Endodermal cell (in vitro differentiated cells): ENCODE results near the gene WDFY1. TPM values are rescaled to one million over a fixed set of nuclear protein-coding genes. Genes with fewer than 3 reads are reported as not detected.

Experiments
- DNase-seq: peaks from one replicate; pipeline ENCODE4 v3.0.0-alpha.2; 2017
- H3K27ac ChIP-seq: 2 replicates; pipeline ENCODE4 v1.5.1; 2013; ENCODE audit warnings: mild to moderate bottlenecking, low read depth, low read length, moderate library complexity
- H3K27me3 ChIP-seq: 2 replicates; pipeline ENCODE4 v1.6.1; 2013; ENCODE audit warnings: mild to moderate bottlenecking, low read length, moderate library complexity; ENCODE audit not compliant: insufficient read depth, control insufficient read depth, poor library complexity, severe bottlenecking
- H3K36me3 ChIP-seq: 2 replicates; pipeline ENCODE4 v1.7.0; 2013; ENCODE audit warnings: mild to moderate bottlenecking, low read length, moderate library complexity; ENCODE audit not compliant: control insufficient read depth, insufficient read depth
- H3K4me1 ChIP-seq: one replicate; pipeline ENCODE4 v1.7.0; 2013; ENCODE audit warnings: low read length; ENCODE audit not compliant: control insufficient read depth, insufficient read depth
- H3K4me3 ChIP-seq: 2 replicates; pipeline ENCODE4 v1.5.1; 2013; ENCODE audit warnings: mild to moderate bottlenecking, low read length, moderate library complexity
- H3K9ac ChIP-seq: 2 replicates; pipeline ENCODE4 v1.6.1; 2013; ENCODE audit warnings: mild to moderate bottlenecking, low read length, moderate library complexity; ENCODE audit not compliant: poor library complexity, severe bottlenecking; ENCODE audit errors: extremely low read depth
- H3K9me3 ChIP-seq: 2 replicates; pipeline ENCODE4 v1.6.1; 2013; ENCODE audit warnings: mild to moderate bottlenecking, low read length, moderate library complexity; ENCODE audit not compliant: control insufficient read depth
- H3K27ac Mint-ChIP-seq: 2 replicates; pipeline ENCODE4 v1.8.0; 2020; ENCODE audit warnings: mixed read lengths
- H3K27me3 Mint-ChIP-seq: 2 replicates; pipeline ENCODE4 v1.8.0; 2021; ENCODE audit warnings: mild to moderate bottlenecking, mixed read lengths; ENCODE audit not compliant: insufficient read depth
- H3K36me3 Mint-ChIP-seq: 2 replicates; pipeline ENCODE4 v1.8.0; 2020; ENCODE audit warnings: low read depth, mixed read lengths
- H3K4me1 Mint-ChIP-seq: 2 replicates; pipeline ENCODE4 v1.8.0; 2020; ENCODE audit warnings: mixed read lengths
- H3K4me3 Mint-ChIP-seq: 2 replicates; pipeline ENCODE4 v1.8.0; 2020; ENCODE audit warnings: mild to moderate bottlenecking, moderate library complexity, mixed read lengths
- H3K9me3 Mint-ChIP-seq: 2 replicates; pipeline ENCODE4 v1.8.0; 2020; ENCODE audit warnings: mild to moderate bottlenecking, mixed read lengths
- CTCF ChIP-seq: fragments of 200-600 bp; sonication (generic); conservative IDR thresholded peaks from 2 replicates; pipeline ENCODE4 v1.5.0; 2021; ENCODE audit warnings: antibody characterized with exemption, mild to moderate bottlenecking
- WGBS, 2 experiments: methylation state at CpG; one replicate each; pipeline versions ENCODE4 v1.1.5 to v1.1.7; 2013; ENCODE audit warnings: missing lambda C conversion rate in 2 of 2, mixed read lengths in 1 of 2; ENCODE audit not compliant: insufficient coverage in 1 of 2, insufficient read length in 1 of 2; 5-methylcytosine and 5-hydroxymethylcytosine counted together
- total RNA-seq, 2 donors: library from RNA; stranded (reverse); fragmentation: NEBNext Ultra II Directional in 1 of 2; extraction: Animal tissue kit (Norgen Biotek cat#: 25700) in 1 of 2; gene quantifications; 2 replicates in 1 of 2; 3 replicates in 1 of 2; pipeline ENCODE4 v1.2.1, GENCODE V29; 2021

The WDFY1 gene
- total RNA-seq, 2 donors from 2014 or later, result 61.9 to 69.7 TPM

DNA sequence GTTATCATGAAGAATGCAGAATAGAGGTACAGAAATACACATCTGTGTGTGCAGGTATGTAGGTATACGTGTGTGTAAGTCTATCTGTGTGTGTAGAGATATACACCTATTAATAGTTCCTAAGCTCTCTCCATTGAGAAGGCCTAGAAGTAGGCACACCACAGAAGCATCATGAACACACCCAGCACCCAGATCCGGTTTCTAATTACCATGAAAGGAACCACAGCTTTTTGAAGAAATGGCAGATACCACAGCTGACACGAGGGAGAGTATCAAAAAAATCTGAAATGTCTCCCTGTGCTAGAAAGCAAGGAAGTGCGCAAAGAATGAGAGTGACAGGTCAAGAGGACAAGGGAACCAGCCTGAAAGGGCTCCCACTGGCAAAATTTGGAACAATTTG lies 80.0 kb downstream of the WDFY1 start:
- no peak overlapping the region for H3K27ac Mint-ChIP-seq
- no peaks in the 10 kb centered on the region for H3K36me3 ChIP-seq
- peaks cover 12% of the 10 kb centered on the region for H3K36me3 Mint-ChIP-seq
- WGBS, 2 experiments, result 84 to 88% methylated on average over 3 of the region's 4 CpGs
- TF ChIP-seq CTCF, result no peak
- no peaks in the 10 kb centered on the region for H3K27me3 ChIP-seq
- no peaks in the 10 kb centered on the region for H3K9me3 ChIP-seq
- H3K4me1 ChIP-seq, result peaks cover 5% of the 10 kb centered on the region
- no peaks in the 10 kb centered on the region for H3K27me3 Mint-ChIP-seq
- no peak overlapping the region for H3K9ac ChIP-seq
- no peak for DNase-seq
- no peak overlapping the region for H3K27ac ChIP-seq
- no peaks in the 10 kb centered on the region for H3K9me3 Mint-ChIP-seq
- H3K4me3 ChIP-seq, result no peak overlapping the region
- no peak overlapping the region for H3K4me3 Mint-ChIP-seq
- peaks cover 10% of the 10 kb centered on the region for H3K4me1 Mint-ChIP-seq

- H3K4me3 Mint-ChIP-seq, result no peak overlapping the region
- H3K27me3 Mint-ChIP-seq, result no peaks in the 10 kb centered on the region
- no peak for TF ChIP-seq CTCF
- H3K27ac ChIP-seq, result no peak overlapping the region
- 94% methylated on average over 2 of the region's 2 CpGs; no CpG with 5 or more reads in 1 of the 2 experiments for WGBS, 2 experiments
- H3K36me3 ChIP-seq, result no peaks in the 10 kb centered on the region
- H3K9ac ChIP-seq, result no peak overlapping the region
- no peak overlapping the region for H3K4me3 ChIP-seq
- no peak for DNase-seq
- no peaks in the 10 kb centered on the region for H3K9me3 ChIP-seq
- H3K27ac Mint-ChIP-seq, result no peak overlapping the region
- H3K27me3 ChIP-seq, result no peaks in the 10 kb centered on the region
- peaks cover 10% of the 10 kb centered on the region for H3K4me1 Mint-ChIP-seq
- H3K9me3 Mint-ChIP-seq, result no peaks in the 10 kb centered on the region
- H3K36me3 Mint-ChIP-seq, result peaks cover 7% of the 10 kb centered on the region
- H3K4me1 ChIP-seq, result peaks cover 5% of the 10 kb centered on the region
Measured at GRCh38 chr2:223863491-223863890, 81.6 kb downstream of the WDFY1 start.

GRCh38 chr2:223860809-223861738 lies 84.1 kb downstream of the WDFY1 start:
- Mint-ChIP-seq H3K27me3 (no peaks in the 10 kb centered on the region), H3K4me3 (no peak overlapping the region), H3K4me1 (peaks cover 10% of the 10 kb centered on the region), H3K27ac (peak overlapping the region; percentile 34), H3K9me3 (no peaks in the 10 kb centered on the region), H3K36me3 (peaks cover 3% of the 10 kb centered on the region)
- Histone ChIP-seq H3K4me3 (no peak overlapping the region), H3K36me3 (no peaks in the 10 kb centered on the region), H3K9me3 (no peaks in the 10 kb centered on the region), H3K4me1 (peaks cover 11% of the 10 kb centered on the region), H3K27ac (no peak overlapping the region), H3K9ac (no peak overlapping the region), H3K27me3 (no peaks in the 10 kb centered on the region)
- DNase-seq, result no peak
- TF ChIP-seq CTCF, result peak; percentile 40
- 71 to 73% methylated on average over 5 of the region's 5 CpGs for WGBS, 2 experiments
